Measurements from ENCODE around the gene NEK2.

NEK2 gene

GRCh38 chr1:211616965-211617297 lies 58.5 kb downstream of the NEK2 start:
- DNase-seq (ENCODE audit: low read depth), result no peak
- no peak for TF ChIP-seq CTCF (IDR thresholded peaks at IDR 0.05; ENCODE audit: control insufficient read depth, extremely low read depth, insufficient read depth)
- no peak overlapping the region for H3K4me3 ChIP-seq (ENCODE audit: low read depth, low read length)

- no peak for TF ChIP-seq CTCF (IDR thresholded peaks at IDR 0.05; ENCODE audit: control insufficient read depth, extremely low read depth, insufficient read depth)
- no peak overlapping the region for H3K4me3 ChIP-seq (ENCODE audit: low read depth, low read length)
- DNase-seq (ENCODE audit: low read depth), result no peak
Observed at GRCh38 chr1:211616231-211616964, 59.0 kb downstream of the NEK2 start.

- DNase-seq (ENCODE audit: low read depth), result no peak
- no peak for TF ChIP-seq CTCF (IDR thresholded peaks at IDR 0.05; ENCODE audit: control insufficient read depth, extremely low read depth, insufficient read depth)
- H3K4me3 ChIP-seq (ENCODE audit: low read depth, low read length), result no peak overlapping the region
Observed at GRCh38 chr1:211614615-211615014, 60.8 kb downstream of the NEK2 start.

- H3K4me3 ChIP-seq (ENCODE audit: low read depth, low read length), result no peak overlapping the region
- no peak for TF ChIP-seq CTCF (IDR thresholded peaks at IDR 0.05; ENCODE audit: control insufficient read depth, extremely low read depth, insufficient read depth)
- no peak for DNase-seq (ENCODE audit: low read depth)
Observed at GRCh38 chr1:211613951-211614350, 61.5 kb downstream of the NEK2 start.

DNA sequence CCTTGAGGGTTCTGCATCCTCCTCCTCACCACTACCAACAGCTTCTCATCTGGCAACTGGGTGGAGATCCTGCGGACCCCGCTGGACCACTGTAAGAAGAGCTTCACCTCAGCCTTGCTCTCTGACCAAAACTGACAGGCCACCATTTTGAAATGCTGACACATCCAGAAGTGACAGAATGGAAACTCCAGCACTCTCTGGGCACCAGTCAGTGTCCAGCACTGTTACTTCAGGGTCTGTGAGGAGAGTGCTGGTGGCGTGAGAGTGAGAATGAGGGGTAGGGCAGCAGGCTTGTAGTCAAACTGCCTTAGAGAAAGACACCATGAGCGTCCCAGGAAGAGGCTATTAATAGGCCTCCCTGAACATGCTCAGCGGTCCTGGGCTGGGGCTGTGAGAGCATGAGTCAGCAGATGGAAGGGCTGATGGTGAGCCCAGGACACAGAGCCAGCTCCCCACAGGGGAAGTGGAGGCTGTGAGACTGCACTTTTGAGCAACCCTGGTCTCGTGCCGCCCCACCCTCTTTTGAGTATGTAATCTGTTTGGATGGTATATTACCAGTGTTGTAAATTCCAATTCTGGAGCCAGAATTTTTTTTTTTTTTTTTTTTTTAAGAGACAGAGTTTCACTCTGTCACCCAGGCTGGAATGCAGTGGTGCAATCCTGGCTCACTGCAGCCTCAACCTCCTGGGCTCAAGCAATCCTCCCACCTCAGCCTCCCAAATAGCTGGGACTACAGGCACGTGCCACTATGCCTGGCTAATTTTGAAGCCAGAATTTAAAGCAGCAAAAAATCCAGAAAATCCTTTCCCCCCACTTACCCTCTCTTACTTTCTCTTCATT lies 62.1 kb downstream of the NEK2 start:
- DNase-seq (ENCODE audit: low read depth), result no peak
- no peak for TF ChIP-seq CTCF (IDR thresholded peaks at IDR 0.05; ENCODE audit: control insufficient read depth, extremely low read depth, insufficient read depth)
- no peak overlapping the region for H3K4me3 ChIP-seq (ENCODE audit: low read depth, low read length)

- no peak overlapping the region for H3K4me3 ChIP-seq (ENCODE audit: low read depth, low read length)
- DNase-seq (ENCODE audit: low read depth), result no peak
- TF ChIP-seq CTCF (IDR thresholded peaks at IDR 0.05; ENCODE audit: control insufficient read depth, extremely low read depth, insufficient read depth), result no peak
Observed at GRCh38 chr1:211612786-211613107, 62.7 kb downstream of the NEK2 start.

All from LNCaP clone FGC (cell line).